Kidney (tissue), 14 donors: ENCODE data around the gene PLA2G4D. TPM values are rescaled to one million over a fixed set of nuclear protein-coding genes. Genes with fewer than 3 reads are reported as not detected.

Experiments used
- DNase-seq, 5 donors: peaks; one replicate each; pipeline ENCODE4 v3.0.0-alpha.2; 2013 to 2020
- FAIRE-seq: peaks from 2 replicates; lab custom pipeline; 2012; peaks lifted over from hg19 to GRCh38; lab: Jason Lieb, UNC
- H3K27ac ChIP-seq, 2 donors: one replicate each; pipeline ENCODE4 v1.7.0; 2013; ENCODE audit warnings: low read depth in 2 of 2, low read length in 2 of 2, inconsistent platforms in 1 of 2
- H3K27me3 ChIP-seq: one replicate; pipeline ENCODE4 v1.7.1; 2013; ENCODE audit warnings: low read length, inconsistent platforms; ENCODE audit not compliant: control insufficient read depth, insufficient read depth
- H3K36me3 ChIP-seq, 3 donors: one replicate each; pipeline versions ENCODE4 v1.7.0 to v1.7.1; 2013; ENCODE audit warnings: low read length in 3 of 3, control low read depth in 1 of 3, inconsistent platforms in 1 of 3; ENCODE audit not compliant: insufficient read depth in 3 of 3, control insufficient read depth in 2 of 3
- H3K4me1 ChIP-seq, 3 donors: one replicate each; pipeline versions ENCODE4 v1.7.0 to v1.7.1; 2013; ENCODE audit warnings: low read length in 3 of 3, inconsistent platforms in 1 of 3, low read depth in 1 of 3; ENCODE audit not compliant: control insufficient read depth in 2 of 3, insufficient read depth in 2 of 3
- H3K4me3 ChIP-seq, 3 donors: one replicate each; pipeline versions ENCODE4 v1.7.0 to v1.8.1; 2013; ENCODE audit warnings: low read length in 3 of 3, control low read depth in 1 of 3, inconsistent platforms in 1 of 3
- H3K9ac ChIP-seq, 3 donors: one replicate each; pipeline versions ENCODE4 v1.7.0 to v1.7.1; 2013; ENCODE audit warnings: low read length in 3 of 3, control low read depth in 1 of 3, inconsistent platforms in 1 of 3
- H3K9me3 ChIP-seq, 3 donors: one replicate each; pipeline versions ENCODE4 v1.7.0 to v1.7.1; 2013; ENCODE audit warnings: low read length in 3 of 3, control low read depth in 1 of 3, inconsistent platforms in 1 of 3; ENCODE audit not compliant: control insufficient read depth in 2 of 3, insufficient read depth in 1 of 3
- intact Hi-C: fragments of 100-400 bp; cut with DNase I; formaldehyde crosslinking; loops from one replicate; pipeline ENCODE4 v1.11.1; 2022
- polyA plus RNA-seq: library from polyadenylated mRNA; stranded (reverse); fragments of 350-450 nt; fragmentation: Illumina TruSeq; extraction: RNeasy Lipid Tissue Mini Kit (QIAGEN cat#74804); gene quantifications from one replicate; pipeline ENCODE4 v1.2.3, GENCODE V29; 2014; ENCODE audit warnings: low read depth, low replicate concordance; ENCODE audit not compliant: insufficient read depth
- total RNA-seq: library from RNA; stranded (reverse); fragmentation: NEBNext Ultra II Directional; extraction: Animal tissue kit (Norgen Biotek cat#: 25700); gene quantifications from one replicate; pipeline ENCODE4 v1.2.1, GENCODE V29; 2021
- TF ChIP-seq, protein P1 (sequence below): IDR thresholded peaks from 3 replicates; pipeline ENCODE4 v1.5.1; 2012; ENCODE audit warnings: mild to moderate bottlenecking, moderate library complexity, borderline replicate concordance; ENCODE audit not compliant: insufficient read depth; ENCODE audit errors: extremely low read depth
- donor health status: control.
- donor health status: control.
- donor health status: control.
- donor health status: control.
- donor health status: control.
- donor health status: DM: yes; HTN: yes; CAD: no.
- donor health status: Normal renal cell carcinoma (clear cell type).

Gene PLA2G4D
- total and polyA plus RNA-seq, 2 donors from 2014 or later: not detected

DNA sequence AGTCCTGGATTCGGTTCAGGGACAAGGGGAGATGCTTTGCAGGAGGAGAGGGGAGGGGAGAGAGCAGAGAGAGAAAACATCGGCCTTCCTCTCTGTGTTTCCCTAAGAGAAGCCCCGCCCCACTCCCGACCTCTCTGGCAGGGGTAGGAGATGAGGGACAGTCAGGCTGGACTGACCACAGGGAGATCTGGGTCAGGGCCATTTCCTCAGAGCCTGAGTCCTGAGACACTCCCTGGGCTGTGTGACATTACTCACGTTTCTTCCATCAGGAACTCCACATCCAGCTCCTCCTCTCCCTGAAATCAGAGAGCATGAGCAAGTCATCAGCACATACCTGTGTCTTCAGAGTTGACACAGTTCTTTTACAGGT is 9.1 kb downstream of the PLA2G4D start:
- Histone ChIP-seq H3K4me3 (no peak overlapping the region), H3K36me3 (no peaks in the 10 kb centered on the region), H3K27me3 (no peaks in the 10 kb centered on the region), H3K27ac (no peak overlapping the region), H3K9me3 (no peaks in the 10 kb centered on the region), H3K9ac (no peak overlapping the region), H3K4me1 (no peaks in the 10 kb centered on the region)
- intact Hi-C loops: no loop called here
- TF ChIP-seq, protein P1, sequence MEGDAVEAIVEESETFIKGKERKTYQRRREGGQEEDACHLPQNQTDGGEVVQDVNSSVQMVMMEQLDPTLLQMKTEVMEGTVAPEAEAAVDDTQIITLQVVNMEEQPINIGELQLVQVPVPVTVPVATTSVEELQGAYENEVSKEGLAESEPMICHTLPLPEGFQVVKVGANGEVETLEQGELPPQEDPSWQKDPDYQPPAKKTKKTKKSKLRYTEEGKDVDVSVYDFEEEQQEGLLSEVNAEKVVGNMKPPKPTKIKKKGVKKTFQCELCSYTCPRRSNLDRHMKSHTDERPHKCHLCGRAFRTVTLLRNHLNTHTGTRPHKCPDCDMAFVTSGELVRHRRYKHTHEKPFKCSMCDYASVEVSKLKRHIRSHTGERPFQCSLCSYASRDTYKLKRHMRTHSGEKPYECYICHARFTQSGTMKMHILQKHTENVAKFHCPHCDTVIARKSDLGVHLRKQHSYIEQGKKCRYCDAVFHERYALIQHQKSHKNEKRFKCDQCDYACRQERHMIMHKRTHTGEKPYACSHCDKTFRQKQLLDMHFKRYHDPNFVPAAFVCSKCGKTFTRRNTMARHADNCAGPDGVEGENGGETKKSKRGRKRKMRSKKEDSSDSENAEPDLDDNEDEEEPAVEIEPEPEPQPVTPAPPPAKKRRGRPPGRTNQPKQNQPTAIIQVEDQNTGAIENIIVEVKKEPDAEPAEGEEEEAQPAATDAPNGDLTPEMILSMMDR: no peak
- DNase-seq (no peak), FAIRE-seq (no peak)

DNA sequence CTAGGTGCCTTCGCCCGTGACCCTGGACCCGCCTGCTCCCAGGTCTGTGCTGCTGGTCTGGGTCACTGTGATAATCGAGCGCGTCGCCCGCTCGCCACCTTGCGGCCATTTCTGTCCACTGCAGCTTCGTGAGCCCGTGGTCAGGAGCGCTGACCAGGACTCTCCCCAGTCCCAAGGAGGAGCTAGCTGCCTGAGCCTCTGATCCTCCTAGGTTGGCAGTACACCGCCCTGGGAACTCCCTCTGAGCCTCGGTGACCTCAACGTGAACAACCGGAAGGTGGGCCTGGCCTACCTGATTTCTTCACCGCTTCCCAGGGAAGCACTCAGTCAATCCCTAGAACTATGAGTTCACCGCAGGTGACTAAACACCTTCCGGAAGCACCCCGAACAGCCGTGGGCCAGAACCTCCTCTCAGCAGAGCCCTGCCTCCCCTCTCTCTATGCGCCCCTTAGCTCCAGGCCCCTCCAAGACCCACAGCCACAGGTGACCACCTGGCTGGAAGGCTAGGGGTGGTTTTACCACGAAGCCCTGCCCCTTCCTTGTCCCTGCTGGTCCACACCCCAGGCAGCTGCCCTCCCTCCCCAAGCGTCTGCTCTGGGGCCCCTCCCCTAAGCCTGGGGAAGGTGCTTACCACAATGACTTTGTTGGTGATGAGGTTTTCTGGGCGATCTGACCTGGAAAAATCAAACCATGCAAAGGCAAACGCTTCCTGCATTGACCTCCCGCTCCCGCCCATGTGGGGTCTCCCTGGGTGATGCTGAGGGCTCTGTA is 9.7 kb downstream of the PLA2G4D start:
- no peaks in the 10 kb centered on the region for H3K4me1 ChIP-seq
- no peak overlapping the region for H3K4me3 ChIP-seq
- intact Hi-C loops: no loop called here
- no peaks in the 10 kb centered on the region for H3K27me3 ChIP-seq
- H3K27ac ChIP-seq: no peak overlapping the region
- no peak overlapping the region for H3K9ac ChIP-seq
- H3K36me3 ChIP-seq: no peaks in the 10 kb centered on the region
- TF ChIP-seq, protein P1: peak; percentile 94
- DNase-seq (peak; percentile 61 to 87 (median 79)), FAIRE-seq (no peak)
- no peaks in the 10 kb centered on the region for H3K9me3 ChIP-seq

DNA sequence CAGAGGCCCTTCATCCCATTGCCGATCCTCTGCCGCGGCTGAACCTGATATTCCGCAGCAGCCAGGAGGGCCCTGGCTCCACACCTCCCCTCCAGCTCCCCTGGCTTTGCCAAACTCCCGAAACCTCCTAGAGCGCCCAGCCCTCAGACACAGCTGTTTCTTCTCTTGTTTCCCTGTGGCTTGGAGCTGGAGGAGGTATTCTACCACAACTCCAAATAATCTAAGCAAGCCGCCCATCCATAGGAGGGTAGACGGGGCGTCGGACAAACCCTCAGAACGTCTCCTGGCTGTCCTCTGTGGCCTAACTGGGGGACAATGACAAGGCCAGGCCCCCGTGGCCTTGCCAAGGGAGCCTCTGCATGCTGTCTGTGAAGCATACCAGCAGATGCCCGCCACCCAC is 10.4 kb downstream of the PLA2G4D start:
- intact Hi-C loops: no loop called here
- FAIRE-seq (no peak), DNase-seq (no peak)
- Histone ChIP-seq H3K36me3 (no peaks in the 10 kb centered on the region), H3K27ac (no peak overlapping the region), H3K9ac (no peak overlapping the region), H3K9me3 (no peaks in the 10 kb centered on the region), H3K4me3 (no peak overlapping the region), H3K4me1 (no peaks in the 10 kb centered on the region), H3K27me3 (no peaks in the 10 kb centered on the region)
- TF ChIP-seq, protein P1: no peak

DNA sequence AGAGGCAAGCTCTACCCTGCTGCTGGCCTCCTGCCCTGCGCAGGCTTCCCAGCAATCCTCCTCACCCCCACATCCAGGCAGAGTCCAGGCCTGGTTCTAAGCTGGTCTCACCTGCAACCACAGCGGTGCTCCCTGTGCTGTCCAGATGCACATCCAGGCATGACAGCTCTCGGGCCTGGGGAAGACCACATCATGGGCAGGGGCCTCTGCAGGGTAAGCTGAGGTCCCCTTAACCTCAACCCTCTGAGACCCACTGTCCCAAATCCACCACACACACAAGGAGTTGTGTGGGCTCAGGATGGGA is 10.8 kb downstream of the PLA2G4D start:
- intact Hi-C loops: no loop called here
- no peak for DNase-seq
- Histone ChIP-seq H3K4me3 (no peak overlapping the region), H3K27ac (no peak overlapping the region), H3K4me1 (no peaks in the 10 kb centered on the region), H3K9ac (no peak overlapping the region), H3K9me3 (no peaks in the 10 kb centered on the region), H3K27me3 (no peaks in the 10 kb centered on the region), H3K36me3 (no peaks in the 10 kb centered on the region)
- FAIRE-seq: no peak
- TF ChIP-seq, protein P1: no peak
